HG03025 (cell line): ENCODE measurements around the gene CNOT6L.
"Not testable (repeated sequence)": the region's sequence is repeated elsewhere in the genome, so short reads cannot be mapped to it uniquely, and the experiment has no call there.

Source experiments
- ATAC-seq: cut with Tn5 transposase; IDR thresholded peaks from one replicate; pipeline ENCODE4 v1.9.1; 2021; ENCODE audit warnings: mild to moderate bottlenecking, moderate library complexity; ENCODE audit not compliant: unreplicated experiment, low FRiP score

CNOT6L gene

GRCh38 chr4:77783895-77784294 lies 35.3 kb downstream of the CNOT6L start:
- no peak for ATAC-seq

GRCh38 chr4:77782102-77782835 lies 36.9 kb downstream of the CNOT6L start:
- ATAC-seq: no peak

GRCh38 chr4:77780762-77781161 lies 38.4 kb downstream of the CNOT6L start:
- not testable (repeated sequence) for ATAC-seq

GRCh38 chr4:77777135-77777807 lies 41.9 kb downstream of the CNOT6L start:
- no peak for ATAC-seq

- ATAC-seq: no peak
Measured at GRCh38 chr4:77776182-77777134, 42.7 kb downstream of the CNOT6L start.

GRCh38 chr4:77773101-77773500 lies 46.1 kb downstream of the CNOT6L start:
- no peak for ATAC-seq

- no peak for ATAC-seq
Measured at GRCh38 chr4:77771566-77771965, 47.6 kb downstream of the CNOT6L start.

GRCh38 chr4:77765720-77766119 lies 53.4 kb downstream of the CNOT6L start:
- ATAC-seq: no peak

- ATAC-seq: no peak
Measured at GRCh38 chr4:77762531-77762930, 56.6 kb downstream of the CNOT6L start.

- no peak for ATAC-seq
Measured at GRCh38 chr4:77761595-77761994, 57.6 kb downstream of the CNOT6L start.

GRCh38 chr4:77758804-77759203 lies 60.4 kb downstream of the CNOT6L start:
- ATAC-seq: no peak

GRCh38 chr4:77751764-77752163 lies 67.4 kb downstream of the CNOT6L start:
- ATAC-seq: no peak

GRCh38 chr4:77745792-77746191 lies 73.4 kb downstream of the CNOT6L start:
- ATAC-seq: no peak

GRCh38 chr4:77742054-77742453 lies 77.1 kb downstream of the CNOT6L start:
- no peak for ATAC-seq

GRCh38 chr4:77740480-77740879 lies 78.7 kb downstream of the CNOT6L start:
- no peak for ATAC-seq

GRCh38 chr4:77734928-77735327 lies 84.2 kb downstream of the CNOT6L start:
- peak; percentile 79 for ATAC-seq

GRCh38 chr4:77731656-77732055 lies 87.5 kb downstream of the CNOT6L start:
- no peak for ATAC-seq

GRCh38 chr4:77728420-77728819 lies 90.7 kb downstream of the CNOT6L start:
- no peak for ATAC-seq

GRCh38 chr4:77721073-77721472 lies 98.1 kb downstream of the CNOT6L start:
- no peak for ATAC-seq

- not testable (repeated sequence) for ATAC-seq
Measured at GRCh38 chr4:77718500-77718899, 100.7 kb downstream of the CNOT6L start.
